ENCODE results near the gene STX7. TPM values are rescaled to one million over a fixed set of nuclear protein-coding genes. Genes with fewer than 3 reads are reported as not detected.

The STX7 gene
- total RNA-seq, 3 donors from 2014 or later, result 51.9 to 66.9 (median 63.2) TPM

DNA sequence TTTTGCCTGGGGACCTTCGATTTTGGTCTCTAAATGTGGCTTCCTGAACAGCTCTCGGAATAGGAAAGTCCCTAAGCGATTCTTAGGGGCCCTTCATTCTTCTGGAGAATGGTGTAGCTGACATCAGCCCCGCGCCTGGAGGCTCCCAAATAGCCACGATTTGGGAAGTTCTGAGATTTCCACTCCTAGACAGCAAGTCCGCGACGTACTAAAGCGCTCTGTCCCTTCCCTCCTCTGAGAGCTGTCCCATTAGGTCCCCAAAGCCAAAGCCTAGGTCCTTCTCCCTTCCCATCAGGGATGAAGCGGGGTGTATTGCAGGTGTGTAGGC is 112.4 kb downstream of the STX7 start:
- H3K9me3 ChIP-seq, result no peaks in the 10 kb centered on the region
- peaks cover 11% of the 10 kb centered on the region for H3K4me1 ChIP-seq (ENCODE audit: low read depth)
- no peaks in the 10 kb centered on the region for H3K36me3 ChIP-seq (ENCODE audit: low read depth)
- DNase-seq (peak in 1 of 3 donors; percentile 2), ATAC-seq (no peak)
- H3K4me3 ChIP-seq, result peak overlapping the region; percentile 21
- intact Hi-C loops (cut with DNase I, micrococcal nuclease), result no loop called here
- TF ChIP-seq, protein P1, sequence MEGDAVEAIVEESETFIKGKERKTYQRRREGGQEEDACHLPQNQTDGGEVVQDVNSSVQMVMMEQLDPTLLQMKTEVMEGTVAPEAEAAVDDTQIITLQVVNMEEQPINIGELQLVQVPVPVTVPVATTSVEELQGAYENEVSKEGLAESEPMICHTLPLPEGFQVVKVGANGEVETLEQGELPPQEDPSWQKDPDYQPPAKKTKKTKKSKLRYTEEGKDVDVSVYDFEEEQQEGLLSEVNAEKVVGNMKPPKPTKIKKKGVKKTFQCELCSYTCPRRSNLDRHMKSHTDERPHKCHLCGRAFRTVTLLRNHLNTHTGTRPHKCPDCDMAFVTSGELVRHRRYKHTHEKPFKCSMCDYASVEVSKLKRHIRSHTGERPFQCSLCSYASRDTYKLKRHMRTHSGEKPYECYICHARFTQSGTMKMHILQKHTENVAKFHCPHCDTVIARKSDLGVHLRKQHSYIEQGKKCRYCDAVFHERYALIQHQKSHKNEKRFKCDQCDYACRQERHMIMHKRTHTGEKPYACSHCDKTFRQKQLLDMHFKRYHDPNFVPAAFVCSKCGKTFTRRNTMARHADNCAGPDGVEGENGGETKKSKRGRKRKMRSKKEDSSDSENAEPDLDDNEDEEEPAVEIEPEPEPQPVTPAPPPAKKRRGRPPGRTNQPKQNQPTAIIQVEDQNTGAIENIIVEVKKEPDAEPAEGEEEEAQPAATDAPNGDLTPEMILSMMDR (IDR thresholded peaks at IDR 0.05), result no peak

DNA sequence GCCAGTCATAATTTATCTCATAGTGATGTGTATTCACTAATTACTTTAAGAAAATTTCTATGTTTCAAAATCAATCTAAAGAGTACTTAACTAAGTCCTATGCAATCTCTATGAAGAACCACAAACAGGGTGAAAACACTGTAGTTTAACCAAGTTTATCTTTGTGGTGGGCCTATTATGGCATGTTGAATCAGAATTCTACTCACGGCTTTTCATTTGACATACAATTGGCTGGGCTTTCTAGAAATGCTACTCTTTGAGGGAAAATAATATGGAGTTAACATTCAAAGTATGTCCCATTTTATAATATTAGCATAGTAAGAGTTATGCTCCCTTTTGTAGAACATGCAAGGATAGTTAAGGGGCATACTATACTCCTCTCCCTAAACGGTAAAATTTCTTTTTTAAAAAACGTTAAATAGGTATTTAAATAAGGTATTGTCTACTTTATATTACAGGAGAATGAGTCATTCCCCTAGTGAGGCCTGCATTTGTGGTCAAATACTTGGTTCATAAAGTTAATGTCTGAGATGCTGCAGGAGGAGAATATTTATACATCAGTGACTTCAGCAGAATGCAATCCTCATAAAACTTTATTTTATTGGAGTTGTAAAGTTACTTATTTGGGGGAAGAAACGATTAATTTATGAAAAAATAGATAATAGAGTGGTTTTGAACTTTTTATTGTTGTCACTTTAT is 113.4 kb downstream of the STX7 start:
- Histone ChIP-seq H3K9me3 (peaks cover 8% of the 10 kb centered on the region), H3K4me3 (no peak overlapping the region), H3K4me1 (ENCODE audit: low read depth) (peaks cover 11% of the 10 kb centered on the region), H3K36me3 (ENCODE audit: low read depth) (no peaks in the 10 kb centered on the region)
- TF ChIP-seq, protein P1 (IDR thresholded peaks at IDR 0.05), result no peak
- DNase-seq, result no peak
- intact Hi-C loops (cut with DNase I, micrococcal nuclease), result no loop called here
- no peak for ATAC-seq

Other genes starting within 250 kb of the STX7 start
- gene MOXD1, start 111.6 kb downstream of the STX7 start, total RNA-seq, result 10 to 100 TPM in 1 of 3 donors, 1 to 10 TPM in 2; 1.7 to 14.8 (median 2.4) TPM
- not detected for gene TAAR9, start 25.2 kb upstream of the STX7 start, total RNA-seq
- gene TAAR8, start 39.6 kb upstream of the STX7 start, total RNA-seq, result not detected
- not detected for gene TAAR6, start 57.2 kb upstream of the STX7 start, total RNA-seq
- gene TAAR5, start 76.6 kb upstream of the STX7 start, total RNA-seq, result not detected
- gene TAAR2, start 111.2 kb upstream of the STX7 start, total RNA-seq, result not detected
- gene TAAR1, start 146.1 kb upstream of the STX7 start, total RNA-seq, result not detected
- 1 to 10 TPM in 1 of 3 donors, under 1 TPM in 2; 0.55 to 2.3 (median 0.82) TPM for gene VNN1, start 200.9 kb upstream of the STX7 start, total RNA-seq
- 1 to 10 TPM in 2 of 3 donors, under 1 TPM in 1; 0.20 to 2.3 (median 1.6) TPM for gene VNN2, start 244.8 kb upstream of the STX7 start, total RNA-seq